Measurements from ENCODE around the gene ZNRF3. TPM values are rescaled to one million over a fixed set of nuclear protein-coding genes. Genes with fewer than 3 reads are reported as not detected.
A peak's percentile ranks its signal among the peaks of the same experiment; 100 is the strongest.

The ZNRF3 gene
- total RNA-seq, 1 donor from 2014 or later: 5.8 TPM

GRCh38 chr22:28874811-28875320 is 8.5 kb upstream of the ZNRF3 start:
- H3K4me3 Mint-ChIP-seq (ENCODE audit: unreplicated experiment): no peak overlapping the region
- H3K36me3 Mint-ChIP-seq (ENCODE audit: low read depth, unreplicated experiment): no peaks in the 10 kb centered on the region
- DNase-seq (ENCODE audit: low read depth) (no peak), FAIRE-seq (no peak)
- no peaks in the 10 kb centered on the region for H3K79me2 ChIP-seq (ENCODE audit: insufficient read depth, low read length)
- H3K9me3 Mint-ChIP-seq (ENCODE audit: unreplicated experiment): no peaks in the 10 kb centered on the region
- no peak for TF ChIP-seq EZH2 (IDR thresholded peaks at IDR 0.05; ENCODE audit: insufficient read depth, low read length)
- no peak for TF ChIP-seq CTCF (IDR thresholded peaks at IDR 0.05; ENCODE audit: insufficient read depth, low read depth, low read length)
- H4K20me1 ChIP-seq (ENCODE audit: insufficient read depth, low read length): no peaks in the 10 kb centered on the region
- H3K27me3 ChIP-seq (ENCODE audit: insufficient read depth, low read length): no peaks in the 10 kb centered on the region
- H2AFZ ChIP-seq (ENCODE audit: low read depth, low read length): no peak overlapping the region
- no peak overlapping the region for H3K4me2 ChIP-seq (ENCODE audit: low read length)
- no peak overlapping the region for H3K9ac ChIP-seq (ENCODE audit: low read length)
- no peak overlapping the region for H3K27ac Mint-ChIP-seq (ENCODE audit: unreplicated experiment)
- no peaks in the 10 kb centered on the region for H3K4me1 ChIP-seq (ENCODE audit: insufficient read depth, low read length)
- no peak overlapping the region for H3K27ac ChIP-seq (ENCODE audit: low read depth, low read length)
- H3K9me3 ChIP-seq (ENCODE audit: insufficient read depth, low read depth, low read length): no peaks in the 10 kb centered on the region
- no peaks in the 10 kb centered on the region for H3K4me1 Mint-ChIP-seq (ENCODE audit: low read depth, unreplicated experiment)
- no peaks in the 10 kb centered on the region for H3K27me3 Mint-ChIP-seq (ENCODE audit: low read depth, unreplicated experiment)
- no peaks in the 10 kb centered on the region for H3K36me3 ChIP-seq (ENCODE audit: insufficient read depth, low read length)
- no peak overlapping the region for H3K4me3 ChIP-seq (ENCODE audit: insufficient read depth, low read depth, low read length)

- Histone ChIP-seq H2AFZ (ENCODE audit: low read depth, low read length) (peak overlapping the region; percentile 90), H3K4me1 (ENCODE audit: insufficient read depth, low read length) (peaks cover 10% of the 10 kb centered on the region), H3K4me3 (ENCODE audit: insufficient read depth, low read depth, low read length) (peak overlapping the region; percentile 74), H3K27ac (ENCODE audit: low read depth, low read length) (no peak overlapping the region), H3K9me3 (ENCODE audit: insufficient read depth, low read depth, low read length) (no peaks in the 10 kb centered on the region), H3K4me2 (ENCODE audit: low read length) (peak overlapping the region; percentile 89), H4K20me1 (ENCODE audit: insufficient read depth, low read length) (peaks cover 34% of the 10 kb centered on the region), H3K9ac (ENCODE audit: low read length) (peak overlapping the region; percentile 71), H3K36me3 (ENCODE audit: insufficient read depth, low read length) (no peaks in the 10 kb centered on the region), H3K27me3 (ENCODE audit: insufficient read depth, low read length) (no peaks in the 10 kb centered on the region), H3K79me2 (ENCODE audit: insufficient read depth, low read length) (peaks cover 28% of the 10 kb centered on the region)
- H3K27ac Mint-ChIP-seq (ENCODE audit: unreplicated experiment): peak overlapping the region; percentile 8
- H3K4me1 Mint-ChIP-seq (ENCODE audit: low read depth, unreplicated experiment): peaks cover 7% of the 10 kb centered on the region
- DNase-seq (ENCODE audit: low read depth) (no peak), FAIRE-seq (no peak)
- peak overlapping the region; percentile 85 for H3K4me3 Mint-ChIP-seq (ENCODE audit: unreplicated experiment)
- no peak for TF ChIP-seq CTCF (IDR thresholded peaks at IDR 0.05; ENCODE audit: insufficient read depth, low read depth, low read length)
- no peak for TF ChIP-seq EZH2 (IDR thresholded peaks at IDR 0.05; ENCODE audit: insufficient read depth, low read length)
- H3K27me3 Mint-ChIP-seq (ENCODE audit: low read depth, unreplicated experiment): no peaks in the 10 kb centered on the region
- H3K36me3 Mint-ChIP-seq (ENCODE audit: low read depth, unreplicated experiment): no peaks in the 10 kb centered on the region
- no peaks in the 10 kb centered on the region for H3K9me3 Mint-ChIP-seq (ENCODE audit: unreplicated experiment)
Measured at GRCh38 chr22:28882545-28882877, 861 bp upstream of the ZNRF3 start.

- no peak for DNase-seq (ENCODE audit: low read depth)
- H3K36me3 Mint-ChIP-seq (ENCODE audit: low read depth, unreplicated experiment): no peaks in the 10 kb centered on the region
- H3K9me3 Mint-ChIP-seq (ENCODE audit: unreplicated experiment): no peaks in the 10 kb centered on the region
- Histone ChIP-seq H3K27ac (ENCODE audit: low read depth, low read length) (no peak overlapping the region), H3K79me2 (ENCODE audit: insufficient read depth, low read length) (peaks cover 39% of the 10 kb centered on the region), H3K4me3 (ENCODE audit: insufficient read depth, low read depth, low read length) (peak overlapping the region; percentile 69), H3K4me2 (ENCODE audit: low read length) (peak overlapping the region; percentile 82), H3K9ac (ENCODE audit: low read length) (peak overlapping the region; percentile 53), H3K4me1 (ENCODE audit: insufficient read depth, low read length) (peaks cover 10% of the 10 kb centered on the region), H4K20me1 (ENCODE audit: insufficient read depth, low read length) (peaks cover 45% of the 10 kb centered on the region), H2AFZ (ENCODE audit: low read depth, low read length) (peak overlapping the region; percentile 37), H3K36me3 (ENCODE audit: insufficient read depth, low read length) (no peaks in the 10 kb centered on the region), H3K9me3 (ENCODE audit: insufficient read depth, low read depth, low read length) (no peaks in the 10 kb centered on the region), H3K27me3 (ENCODE audit: insufficient read depth, low read length) (no peaks in the 10 kb centered on the region)
- no peak overlapping the region for H3K27ac Mint-ChIP-seq (ENCODE audit: unreplicated experiment)
- H3K27me3 Mint-ChIP-seq (ENCODE audit: low read depth, unreplicated experiment): no peaks in the 10 kb centered on the region
- no peak for FAIRE-seq
- peaks cover 7% of the 10 kb centered on the region for H3K4me1 Mint-ChIP-seq (ENCODE audit: low read depth, unreplicated experiment)
- TF ChIP-seq CTCF (IDR thresholded peaks at IDR 0.05; ENCODE audit: insufficient read depth, low read depth, low read length) (no peak), EZH2 (IDR thresholded peaks at IDR 0.05; ENCODE audit: insufficient read depth, low read length) (no peak)
- no peak overlapping the region for H3K4me3 Mint-ChIP-seq (ENCODE audit: unreplicated experiment)
Measured at GRCh38 chr22:28883657-28883916, 215 bp downstream of the ZNRF3 start.
